HepG2 (cell line): Measurements from ENCODE around the gene PSPH. TPM values are rescaled to one million over a fixed set of nuclear protein-coding genes. Genes with fewer than 3 reads are reported as not detected.

ENCODE experiments used
- GLMP ChIP-seq: sonication (generic); formaldehyde crosslinking; IDR thresholded peaks from 2 replicates; pipeline ENCODE4 v1.9.0; 2021; ENCODE audit warnings: missing genetic modification reagents, mild to moderate bottlenecking, borderline replicate concordance
- MAX ChIP-seq: IDR thresholded peaks from 2 replicates; pipeline ENCODE4 v1.6.1; 2012; ENCODE audit warnings: inconsistent platforms
- RNF2 ChIP-seq: fragments of 450-650 bp; conservative IDR thresholded peaks from 2 replicates; pipeline ENCODE4 v1.6.1; 2016; ENCODE audit warnings: low read depth
- SNAPC4 ChIP-seq: sonication (generic); formaldehyde crosslinking; IDR thresholded peaks from 2 replicates; pipeline ENCODE4 v1.4.0; 2020; ENCODE audit warnings: mild to moderate bottlenecking, missing genetic modification reagents
- ZBTB37 ChIP-seq: sonication (generic); formaldehyde crosslinking; IDR thresholded peaks from 2 replicates; pipeline ENCODE4 v1.4.0; 2020; ENCODE audit warnings: mild to moderate bottlenecking, missing genetic modification reagents
- ZNF318 ChIP-seq: sonication (generic); formaldehyde crosslinking; IDR thresholded peaks from 2 replicates; pipeline ENCODE4 v1.4.0; 2020; ENCODE audit warnings: mild to moderate bottlenecking, missing genetic modification reagents
- ZNF512B ChIP-seq: sonication (generic); formaldehyde crosslinking; IDR thresholded peaks from 2 replicates; pipeline ENCODE4 v1.5.1; 2020; ENCODE audit warnings: missing genetic modification reagents, mild to moderate bottlenecking, borderline replicate concordance
- ZNF781 ChIP-seq: sonication (generic); formaldehyde crosslinking; IDR thresholded peaks from 2 replicates; pipeline ENCODE4 v1.5.1; 2020; ENCODE audit warnings: borderline replicate concordance, mild to moderate bottlenecking, missing genetic modification reagents; ENCODE audit errors: not compliant biosample characterization
- polyA plus RNA-seq, 8 experiments: library from polyadenylated mRNA; depleted of rRNA in 3 of 8; stranded (reverse) in 7 of 8; unstranded in 1 of 8; fragments of >200 nt; fragmentation: Illumina TruSeq in 4 of 8; extraction: Trizol in 4 of 8; gene quantifications; 2 replicates each; pipeline versions ENCODE4 v1.2.1 to v1.2.3, GENCODE V29; 2011 to 2016; ENCODE audit warnings: low read depth in 4 of 8, missing spikeins in 1 of 8, mixed read lengths in 1 of 8; ENCODE audit not compliant: insufficient read depth in 1 of 8
- total RNA-seq, 5 experiments: library from RNA; depleted of rRNA; stranded (reverse); fragments of >200 nt; fragmentation: Illumina TruSeq; extraction: Trizol; gene quantifications; 2 replicates each; pipeline ENCODE4 v1.2.3, GENCODE V29; 2016; ENCODE audit warnings: low read depth in 1 of 5

PSPH gene
- total and polyA plus RNA-seq, 2 of the 13 experiments (the other 11 are each of a cell fraction or from before 2014, with no cell fraction given) = 85.5 to 124 TPM

GRCh38 chr7:56007167-56007652 lies 44.0 kb downstream of the PSPH start (continued):
- TF ChIP-seq SNAPC4 (CRISPR knock-in tag) (no peak), ZNF512B (no peak), ZNF781 (no peak), MAX (peak; percentile 58; the same call in 1 of the 2 replicates), ZNF318 (CRISPR knock-in tag) (no peak), RNF2 (no peak), GLMP (CRISPR knock-in tag) (no peak), ZBTB37 (CRISPR knock-in tag) (no peak)
